ENCODE measurements around the gene GNG13.

GRCh38 chr16:765488-765865, 35.1 kb downstream of the GNG13 start:
- no peak for TF ChIP-seq EP300 (IDR thresholded peaks at IDR 0.05)
- no peak for TF ChIP-seq CTCF (IDR thresholded peaks at IDR 0.05)
- no peak for TF ChIP-seq POLR2A (IDR thresholded peaks at IDR 0.05)

All from suprapubic skin (tissue), 3 donors.